Measurements from ENCODE around the gene CATSPER1.

DNA sequence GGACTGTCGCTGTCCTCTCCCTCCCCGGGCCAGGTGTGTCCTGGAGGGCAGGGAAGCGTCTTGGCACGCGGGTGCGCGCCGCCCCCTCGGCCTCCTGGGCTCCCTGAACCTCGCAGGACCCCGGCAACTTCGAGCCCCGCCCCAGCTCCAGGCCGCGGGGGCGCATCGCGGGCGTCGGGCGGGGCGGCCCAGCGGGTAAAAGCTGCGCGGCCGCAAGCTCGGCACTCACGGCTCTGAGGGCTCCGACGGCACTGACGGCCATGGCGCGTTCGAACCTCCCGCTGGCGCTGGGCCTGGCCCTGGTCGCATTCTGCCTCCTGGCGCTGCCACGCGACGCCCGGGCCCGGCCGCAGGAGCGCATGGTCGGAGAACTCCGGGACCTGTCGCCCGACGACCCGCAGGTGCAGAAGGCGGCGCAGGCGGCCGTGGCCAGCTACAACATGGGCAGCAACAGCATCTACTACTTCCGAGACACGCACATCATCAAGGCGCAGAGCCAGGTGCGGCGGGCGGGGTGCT lies 14.4 kb downstream of the CATSPER1 start, which contains the start of gene CST6:
- TF ChIP-seq, protein P1, sequence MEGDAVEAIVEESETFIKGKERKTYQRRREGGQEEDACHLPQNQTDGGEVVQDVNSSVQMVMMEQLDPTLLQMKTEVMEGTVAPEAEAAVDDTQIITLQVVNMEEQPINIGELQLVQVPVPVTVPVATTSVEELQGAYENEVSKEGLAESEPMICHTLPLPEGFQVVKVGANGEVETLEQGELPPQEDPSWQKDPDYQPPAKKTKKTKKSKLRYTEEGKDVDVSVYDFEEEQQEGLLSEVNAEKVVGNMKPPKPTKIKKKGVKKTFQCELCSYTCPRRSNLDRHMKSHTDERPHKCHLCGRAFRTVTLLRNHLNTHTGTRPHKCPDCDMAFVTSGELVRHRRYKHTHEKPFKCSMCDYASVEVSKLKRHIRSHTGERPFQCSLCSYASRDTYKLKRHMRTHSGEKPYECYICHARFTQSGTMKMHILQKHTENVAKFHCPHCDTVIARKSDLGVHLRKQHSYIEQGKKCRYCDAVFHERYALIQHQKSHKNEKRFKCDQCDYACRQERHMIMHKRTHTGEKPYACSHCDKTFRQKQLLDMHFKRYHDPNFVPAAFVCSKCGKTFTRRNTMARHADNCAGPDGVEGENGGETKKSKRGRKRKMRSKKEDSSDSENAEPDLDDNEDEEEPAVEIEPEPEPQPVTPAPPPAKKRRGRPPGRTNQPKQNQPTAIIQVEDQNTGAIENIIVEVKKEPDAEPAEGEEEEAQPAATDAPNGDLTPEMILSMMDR (conservative IDR thresholded peaks at IDR 0.05; ENCODE audit: low read depth, low read length), result no peak
- no peak for TF ChIP-seq EZH2 (IDR thresholded peaks at IDR 0.05; ENCODE audit: borderline replicate concordance, low read depth, low read length, poor library complexity, severe bottlenecking)

Measured in A673 (cell line).